CD14-positive monocyte (primary cell): ENCODE data around the gene SYP. TPM values are rescaled to one million over a fixed set of nuclear protein-coding genes. Genes with fewer than 3 reads are reported as not detected.
"Not testable (repeated sequence)": the region's sequence is repeated elsewhere in the genome, so short reads cannot be mapped to it uniquely, and the experiment has no call there.

Experiments used
- DNase-seq, 3 donors: peaks; one replicate each; pipeline ENCODE4 v3.0.0-alpha.2; 2011 to 2022
- H2AFZ ChIP-seq: 2 replicates; pipeline ENCODE4 v1.6.0; 2012; ENCODE audit warnings: mild to moderate bottlenecking, low read depth, low read length, inconsistent platforms; ENCODE audit not compliant: insufficient read depth, poor library complexity, severe bottlenecking
- H3K27ac ChIP-seq, 2 donors: 1 replicate in 1 of 2; 2 replicates in 1 of 2; pipeline ENCODE4 v1.5.1; 2012 to 2013; ENCODE audit warnings: low read length in 2 of 2, control low read depth in 1 of 2, inconsistent platforms in 1 of 2, low read depth in 1 of 2, mild to moderate bottlenecking in 1 of 2
- H3K27me3 ChIP-seq, 2 donors: one replicate each; pipeline versions ENCODE4 v1.6.0 to v1.6.1; 2011 to 2013; ENCODE audit warnings: low read length in 2 of 2; ENCODE audit not compliant: control insufficient read depth in 2 of 2, insufficient read depth in 2 of 2
- H3K36me3 ChIP-seq, 2 donors: replicated peaks in 1 of 2; 1 replicate in 1 of 2; 2 replicates in 1 of 2; pipeline versions ENCODE4 v1.5.1 to v1.6.1; 2012 to 2013; ENCODE audit warnings: low read length in 2 of 2, control low read depth in 1 of 2, inconsistent platforms in 1 of 2, mild to moderate bottlenecking in 1 of 2; ENCODE audit not compliant: insufficient read depth in 2 of 2, control insufficient read depth in 1 of 2
- H3K4me1 ChIP-seq, 2 donors: 1 replicate in 1 of 2; 2 replicates in 1 of 2; pipeline versions ENCODE4 v1.5.1 to v1.6.1; 2012 to 2013; ENCODE audit warnings: low read length in 2 of 2, control low read depth in 1 of 2, inconsistent platforms in 1 of 2, mild to moderate bottlenecking in 1 of 2, moderate library complexity in 1 of 2; ENCODE audit not compliant: insufficient read depth in 2 of 2, control insufficient read depth in 1 of 2
- H3K4me2 ChIP-seq: replicated peaks from 2 replicates; pipeline ENCODE3; 2012; ENCODE audit warnings: low read length, moderate library complexity, mild to moderate bottlenecking; ENCODE audit not compliant: poor library complexity, severe bottlenecking; ENCODE audit errors: extremely low read depth
- H3K4me3 ChIP-seq, 3 experiments: fragments of 200-600 bp in 1 of 3; sonication (generic) in 1 of 3; replicated peaks in 1 of 3; 1 replicate in 2 of 3; 2 replicates in 1 of 3; pipeline ENCODE4 v1.5.1; 2011 to 2013; ENCODE audit warnings: low read length in 3 of 3, mild to moderate bottlenecking in 3 of 3, control low read depth in 2 of 3, low read depth in 2 of 3, inconsistent platforms in 1 of 3, moderate library complexity in 1 of 3
- H3K79me2 ChIP-seq: 2 replicates; pipeline ENCODE4 v1.6.0; 2012; ENCODE audit warnings: mild to moderate bottlenecking, control low read depth, inconsistent platforms, low read length, moderate library complexity; ENCODE audit not compliant: insufficient read depth
- H3K9ac ChIP-seq: 2 replicates; pipeline ENCODE4 v1.6.0; 2017; ENCODE audit warnings: low read length, mild to moderate bottlenecking; ENCODE audit not compliant: insufficient read depth, poor library complexity, severe bottlenecking
- H3K9me3 ChIP-seq, 2 donors: replicated peaks in 1 of 2; 1 replicate in 1 of 2; 2 replicates in 1 of 2; pipeline versions ENCODE4 v1.5.1 to v1.6.1; 2012 to 2013; ENCODE audit warnings: low read length in 2 of 2, control low read depth in 1 of 2; ENCODE audit not compliant: control insufficient read depth in 1 of 2, insufficient read depth in 1 of 2
- H4K20me1 ChIP-seq: 2 replicates; pipeline ENCODE4 v1.6.0; 2012; ENCODE audit warnings: mild to moderate bottlenecking, low read length, control low read depth, moderate library complexity; ENCODE audit not compliant: insufficient read depth
- H3K27ac Mint-ChIP-seq, 7 donors: one replicate each; pipeline ENCODE4 v1.8.0; 2020; ENCODE audit warnings: mild to moderate bottlenecking in 7 of 7, mixed read lengths in 7 of 7, moderate library complexity in 6 of 7, inconsistent platforms in 2 of 7
- H3K27me3 Mint-ChIP-seq, 3 donors: one replicate each; pipeline ENCODE4 v1.8.0; 2021 to 2022; ENCODE audit warnings: low read depth in 3 of 3, mild to moderate bottlenecking in 3 of 3, mixed read lengths in 3 of 3, moderate library complexity in 3 of 3, inconsistent platforms in 1 of 3
- H3K36me3 Mint-ChIP-seq, 2 donors: one replicate each; pipeline ENCODE4 v1.8.0; 2020; ENCODE audit warnings: mixed read lengths in 2 of 2, inconsistent platforms in 1 of 2, mild to moderate bottlenecking in 1 of 2
- H3K4me1 Mint-ChIP-seq: one replicate; pipeline ENCODE4 v1.8.0; 2020; ENCODE audit warnings: mild to moderate bottlenecking, mixed read lengths
- H3K4me3 Mint-ChIP-seq, 2 donors: one replicate each; pipeline ENCODE4 v1.8.0; 2020; ENCODE audit warnings: mild to moderate bottlenecking in 2 of 2, mixed read lengths in 2 of 2, moderate library complexity in 1 of 2
- H3K9me3 Mint-ChIP-seq, 7 donors: one replicate each; pipeline ENCODE4 v1.8.0; 2020 to 2022; ENCODE audit warnings: mixed read lengths in 7 of 7, mild to moderate bottlenecking in 6 of 7, moderate library complexity in 6 of 7, inconsistent platforms in 2 of 7
- CTCF ChIP-seq: fragments of 200-600 bp; IDR thresholded peaks from one replicate; pipeline ENCODE4 v1.8.0; 2022; ENCODE audit warnings: antibody characterized with exemption, mild to moderate bottlenecking
- WGBS: methylation state at CpG from one replicate; pipeline ENCODE4 v1.1.5; 2013; ENCODE audit warnings: missing lambda C conversion rate; ENCODE audit not compliant: insufficient coverage; 5-methylcytosine and 5-hydroxymethylcytosine counted together
- intact Hi-C, 2 donors: fragments of 100-400 bp; cut with micrococcal nuclease; formaldehyde crosslinking; loops; one replicate each; pipeline versions ENCODE4 v1.15.0 to v1.15.1; 2023
- polyA plus RNA-seq, 3 donors: library from polyadenylated mRNA; depleted of rRNA in 1 of 3; unstranded in 2 of 3; stranded (reverse) in 1 of 3; fragments of 300-500 nt in 2 of 3; fragments of >200 nt in 1 of 3; fragmentation: Illumina TruSeq in 2 of 3; gene quantifications; 1 replicate in 2 of 3; 2 replicates in 1 of 3; pipeline ENCODE4 v1.2.3, GENCODE V29; 2012 to 2021

SYP gene
- polyA plus RNA-seq, 3 donors, result 0.27 to 0.69 (median 0.68) TPM

- WGBS, result 98% methylated on average over 9 of the region's 21 CpGs
- H4K20me1 ChIP-seq, H3K27me3 ChIP-seq, H3K79me2 ChIP-seq, DNase-seq, H3K36me3 Mint-ChIP-seq, H3K27me3 Mint-ChIP-seq, H3K4me2 ChIP-seq, H3K36me3 ChIP-seq, H3K9ac ChIP-seq, H3K9me3 ChIP-seq, intact Hi-C loops: not testable (repeated sequence)
- Histone ChIP-seq H3K4me3 (peak overlapping the region in 1 of 3 experiments; percentile 9), H3K4me1 (peaks cover 9 to 10% of the 10 kb centered on the region in 2 donors), H2AFZ (peak overlapping the region; percentile 46), H3K27ac (peak overlapping the region in 1 of 2 donors; percentile 54)
- Mint-ChIP-seq H3K4me3 (peak overlapping the region in 1 of 2 donors; percentile 48), H3K27ac (peak overlapping the region in 4 of 7 donors; percentile 26 to 81 (median 60)), H3K4me1 (peaks cover 12% of the 10 kb centered on the region), H3K9me3 (peaks cover 0 to 32% (median 7%) of the 10 kb centered on the region in 7 donors)
These were observed 51.4 kb downstream of the SYP start for GRCh38 chrX:49148390-49149100.

GRCh38 chrX:49147936-49148335 is 52.1 kb downstream of the SYP start:
- no peaks in the 10 kb centered on the region for H3K27me3 ChIP-seq
- H3K9me3 ChIP-seq, result no peaks in the 10 kb centered on the region
- peaks cover 9 to 10% of the 10 kb centered on the region in 2 donors for H3K4me1 ChIP-seq
- no peak for TF ChIP-seq CTCF
- DNase-seq, result no peak
- no peaks in the 10 kb centered on the region for H3K79me2 ChIP-seq
- H4K20me1 ChIP-seq, result no peaks in the 10 kb centered on the region
- Mint-ChIP-seq H3K36me3 (no peaks in the 10 kb centered on the region), H3K27me3 (no peaks in the 10 kb centered on the region), H3K4me1 (peaks cover 12% of the 10 kb centered on the region), H3K27ac (peak overlapping the region in 1 of 7 donors; percentile 38), H3K9me3 (peaks cover 0 to 33% (median 7%) of the 10 kb centered on the region in 7 donors), H3K4me3 (no peak overlapping the region)
- intact Hi-C loops, result no loop called here
- no peak overlapping the region for H3K9ac ChIP-seq
- peak overlapping the region in 1 of 3 experiments; percentile 9 for H3K4me3 ChIP-seq
- H3K36me3 ChIP-seq, result no peaks in the 10 kb centered on the region
- peak overlapping the region; percentile 46 for H2AFZ ChIP-seq
- WGBS, result no CpG with 5 or more reads among the region's 13 CpGs
- no peak overlapping the region for H3K27ac ChIP-seq
- H3K4me2 ChIP-seq, result no peak overlapping the region
